Natural killer cell (primary cell): ENCODE measurements around the gene SRC. TPM values are rescaled to one million over a fixed set of nuclear protein-coding genes. Genes with fewer than 3 reads are reported as not detected.

Source experiments
- ATAC-seq, 3 donors: fragments of 150-1000 bp in 2 of 3; fragments of 200-7000 bp in 1 of 3; cut with Tn5 transposase; 1 replicate in 1 of 3; 2 replicates in 2 of 3; pipeline ENCODE4 v1.10.0; 2021; ENCODE audit warnings: mild to moderate bottlenecking in 2 of 3, moderate library complexity in 2 of 3
- DNase-seq, 2 donors: peaks; one replicate each; pipeline versions ENCODE4 v3.0.0 to v3.0.0-alpha.2; 2013 to 2021; ENCODE audit warnings: mixed read lengths in 1 of 2
- H3K27ac ChIP-seq: one replicate; pipeline ENCODE4 v1.5.1; 2013; ENCODE audit warnings: mild to moderate bottlenecking, low read length
- H3K27me3 ChIP-seq: one replicate; pipeline ENCODE4 v1.6.1; 2013; ENCODE audit warnings: low read length; ENCODE audit not compliant: control insufficient read depth, insufficient read depth
- H3K36me3 ChIP-seq: one replicate; pipeline ENCODE4 v1.6.1; 2013; ENCODE audit warnings: low read length; ENCODE audit not compliant: control insufficient read depth, insufficient read depth
- H3K4me1 ChIP-seq: one replicate; pipeline ENCODE4 v1.6.1; 2013; ENCODE audit warnings: low read length; ENCODE audit not compliant: control insufficient read depth, insufficient read depth
- H3K4me3 ChIP-seq: one replicate; pipeline ENCODE4 v1.5.1; 2013; ENCODE audit warnings: low read length
- H3K9me3 ChIP-seq: one replicate; pipeline ENCODE4 v1.6.1; 2013; ENCODE audit warnings: low read length; ENCODE audit not compliant: control insufficient read depth, insufficient read depth
- H3K27ac Mint-ChIP-seq, 2 donors: one replicate each; pipeline ENCODE4 v1.8.0; 2022; ENCODE audit warnings: mild to moderate bottlenecking in 2 of 2, mixed read lengths in 2 of 2, moderate library complexity in 1 of 2
- H3K27me3 Mint-ChIP-seq, 2 donors: one replicate each; pipeline ENCODE4 v1.8.0; 2022; ENCODE audit warnings: low read depth in 2 of 2, mixed read lengths in 2 of 2
- H3K36me3 Mint-ChIP-seq: one replicate; pipeline ENCODE4 v1.8.0; 2022; ENCODE audit warnings: mixed read lengths
- H3K4me1 Mint-ChIP-seq, 2 donors: one replicate each; pipeline ENCODE4 v1.8.0; 2022; ENCODE audit warnings: mixed read lengths in 2 of 2
- H3K4me3 Mint-ChIP-seq: one replicate; pipeline ENCODE4 v1.8.0; 2022; ENCODE audit warnings: mild to moderate bottlenecking, moderate library complexity, mixed read lengths
- H3K9me3 Mint-ChIP-seq, 2 donors: one replicate each; pipeline ENCODE4 v1.8.0; 2022; ENCODE audit warnings: mixed read lengths in 2 of 2
- CTCF ChIP-seq: fragments of 200-600 bp; IDR thresholded peaks from one replicate; pipeline ENCODE4 v1.8.0; 2022; ENCODE audit warnings: antibody characterized with exemption
- WGBS: methylation state at CpG from one replicate; pipeline ENCODE4 v1.1.7; 2013; ENCODE audit warnings: missing lambda C conversion rate; ENCODE audit not compliant: insufficient coverage; 5-methylcytosine and 5-hydroxymethylcytosine counted together
- intact Hi-C: fragments of 100-400 bp; cut with micrococcal nuclease; formaldehyde crosslinking; loops from one replicate; pipeline ENCODE4 v1.14.2; 2022
- total RNA-seq, 4 donors: library from RNA; stranded (reverse); fragments of 120-200 nt in 1 of 4; gene quantifications; one replicate each; pipeline versions ENCODE4 v1.2.3 to v1.2.4, GENCODE V29; 2013 to 2022

Gene SRC
- total RNA-seq, 3 donors from 2014 or later (not counting 1 experiment from before 2014, with no cell fraction given) = 2.3 to 15.6 (median 10.5) TPM

GRCh38 chr20:37430778-37431460 is 85.0 kb downstream of the SRC start:
- Mint-ChIP-seq H3K27ac (no peak overlapping the region), H3K4me1 (no peaks in the 10 kb centered on the region), H3K4me3 (no peak overlapping the region), H3K9me3 (no peaks in the 10 kb centered on the region), H3K27me3 (no peaks in the 10 kb centered on the region), H3K36me3 (no peaks in the 10 kb centered on the region)
- no peak for TF ChIP-seq CTCF
- Histone ChIP-seq H3K36me3 (no peaks in the 10 kb centered on the region), H3K4me3 (no peak overlapping the region), H3K27ac (no peak overlapping the region), H3K9me3 (no peaks in the 10 kb centered on the region), H3K4me1 (no peaks in the 10 kb centered on the region), H3K27me3 (no peaks in the 10 kb centered on the region)
- DNase-seq = no peak
- intact Hi-C loops = no loop called here
- no peak for ATAC-seq
- WGBS = 84% methylated on average over 7 of the region's 7 CpGs

- H3K36me3 ChIP-seq = no peaks in the 10 kb centered on the region
- no peaks in the 10 kb centered on the region for H3K9me3 Mint-ChIP-seq
- H3K27ac ChIP-seq = no peak overlapping the region
- intact Hi-C loops = no loop called here
- H3K4me1 ChIP-seq = no peaks in the 10 kb centered on the region
- ATAC-seq = no peak
- no peak for TF ChIP-seq CTCF
- no peaks in the 10 kb centered on the region for H3K4me1 Mint-ChIP-seq
- 93% methylated on average over 12 of the region's 12 CpGs for WGBS
- H3K27me3 ChIP-seq = no peaks in the 10 kb centered on the region
- no peak for DNase-seq
- no peak overlapping the region for H3K27ac Mint-ChIP-seq
- H3K27me3 Mint-ChIP-seq = peaks cover 0 to 2% of the 10 kb centered on the region in 2 donors
- H3K36me3 Mint-ChIP-seq = no peaks in the 10 kb centered on the region
- H3K4me3 ChIP-seq = no peak overlapping the region
- no peaks in the 10 kb centered on the region for H3K9me3 ChIP-seq
- H3K4me3 Mint-ChIP-seq = no peak overlapping the region
Observed at GRCh38 chr20:37431786-37432185, 85.8 kb downstream of the SRC start.

- no peaks in the 10 kb centered on the region for H3K4me1 Mint-ChIP-seq
- no peaks in the 10 kb centered on the region for H3K9me3 ChIP-seq
- H3K36me3 ChIP-seq = no peaks in the 10 kb centered on the region
- ATAC-seq (no peak), DNase-seq (no peak)
- H3K27ac Mint-ChIP-seq = no peak overlapping the region
- H3K9me3 Mint-ChIP-seq = no peaks in the 10 kb centered on the region
- peaks cover 0 to 2% of the 10 kb centered on the region in 2 donors for H3K27me3 Mint-ChIP-seq
- intact Hi-C loops = no loop called here
- WGBS = 78% methylated on average over 1 of the region's 1 CpG
- no peak for TF ChIP-seq CTCF
- H3K27ac ChIP-seq = no peak overlapping the region
- H3K4me3 ChIP-seq = no peak overlapping the region
- no peak overlapping the region for H3K4me3 Mint-ChIP-seq
- H3K27me3 ChIP-seq = no peaks in the 10 kb centered on the region
- no peaks in the 10 kb centered on the region for H3K36me3 Mint-ChIP-seq
- no peaks in the 10 kb centered on the region for H3K4me1 ChIP-seq
Observed at GRCh38 chr20:37432606-37433005, 86.7 kb downstream of the SRC start.

GRCh38 chr20:37435607-37436006 is 89.7 kb downstream of the SRC start:
- Histone ChIP-seq H3K27me3 (no peaks in the 10 kb centered on the region), H3K4me3 (no peak overlapping the region), H3K36me3 (no peaks in the 10 kb centered on the region), H3K4me1 (no peaks in the 10 kb centered on the region), H3K27ac (no peak overlapping the region), H3K9me3 (no peaks in the 10 kb centered on the region)
- H3K9me3 Mint-ChIP-seq = no peaks in the 10 kb centered on the region
- peaks cover 0 to 2% of the 10 kb centered on the region in 2 donors for H3K27me3 Mint-ChIP-seq
- H3K36me3 Mint-ChIP-seq = no peaks in the 10 kb centered on the region
- H3K4me1 Mint-ChIP-seq = no peaks in the 10 kb centered on the region
- no peak for TF ChIP-seq CTCF
- no peak for DNase-seq
- H3K27ac Mint-ChIP-seq = no peak overlapping the region
- whole genome bisulfite sequencing = 76% methylated on average over 4 of the region's 4 CpGs
- H3K4me3 Mint-ChIP-seq = no peak overlapping the region
- intact Hi-C loops = no loop called here
- no peak for ATAC-seq
